GF-D8 (cell line): ENCODE results near the gene BCHE.

Experiments
- DNase-seq: peaks from one replicate; lab custom pipeline; 2025; lab: John Stamatoyannopoulos, UW

Gene BCHE

GRCh38 chr3:165749821-165750220, 87.4 kb downstream of the BCHE start:
- DNase-seq, result no peak

GRCh38 chr3:165749241-165749640, 88.0 kb downstream of the BCHE start:
- DNase-seq, result no peak

DNA sequence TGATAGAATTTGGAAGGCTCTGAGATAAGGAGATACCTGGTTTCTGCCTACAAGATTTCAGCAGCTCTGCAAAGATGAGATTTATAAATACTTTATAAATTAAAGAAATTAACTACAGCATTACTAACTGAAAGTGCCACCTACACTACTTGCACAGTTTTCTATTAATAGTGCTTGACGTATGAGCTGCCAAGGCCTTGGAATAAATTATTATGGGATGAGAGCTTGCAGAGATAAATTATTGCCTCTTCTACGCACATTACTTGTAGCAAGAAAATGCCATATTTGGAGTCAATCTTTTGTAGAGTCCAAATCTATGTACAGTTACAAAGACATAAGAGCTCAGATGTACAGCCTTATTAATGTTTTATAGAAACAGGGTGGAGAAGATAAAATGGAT, 89.1 kb downstream of the BCHE start:
- no peak for DNase-seq

DNA sequence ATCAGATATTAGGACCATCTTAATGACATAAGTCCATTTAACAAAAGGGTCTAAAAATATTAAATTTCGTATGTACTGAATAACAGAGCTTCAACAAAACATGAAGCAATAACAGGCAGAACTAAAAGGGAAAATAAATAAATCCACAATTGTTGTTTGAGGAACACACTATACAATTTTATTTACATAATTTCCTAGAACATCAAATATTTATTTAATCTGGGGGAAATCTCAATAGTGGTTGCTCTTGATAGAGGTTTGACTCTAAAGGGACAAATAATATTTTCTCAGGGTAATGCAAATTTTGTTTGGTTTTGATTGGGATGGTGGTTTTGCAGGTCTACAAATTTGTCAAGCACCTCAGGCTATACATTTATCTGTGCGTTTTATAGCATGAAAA, 90.3 kb downstream of the BCHE start:
- DNase-seq, result no peak

- no peak for DNase-seq
Observed at GRCh38 chr3:165744025-165744424, 93.2 kb downstream of the BCHE start.

GRCh38 chr3:165742351-165742750, 94.9 kb downstream of the BCHE start:
- DNase-seq, result no peak

GRCh38 chr3:165729756-165730155, 107.5 kb downstream of the BCHE start:
- DNase-seq, result no peak

DNA sequence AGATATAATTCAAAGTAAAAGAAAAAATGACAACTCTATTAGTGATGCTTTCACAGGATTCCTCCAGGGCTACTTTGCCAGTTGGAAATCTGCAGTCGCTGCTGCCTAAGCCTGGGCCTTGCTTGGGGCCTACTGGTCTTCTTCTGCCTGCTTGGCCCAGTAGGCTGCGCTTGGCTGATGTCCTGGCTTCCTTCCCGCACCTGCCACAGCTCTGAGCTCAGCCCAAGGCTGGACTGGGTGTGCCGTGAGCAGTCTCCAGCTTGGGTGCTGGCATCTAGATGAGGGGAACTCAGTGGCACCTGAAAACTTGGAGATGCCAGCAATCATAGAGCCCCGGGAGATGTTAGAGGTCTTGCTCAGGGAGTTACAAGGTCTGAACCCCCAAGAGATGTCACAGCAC, 108.3 kb downstream of the BCHE start:
- DNase-seq, result no peak

DNA sequence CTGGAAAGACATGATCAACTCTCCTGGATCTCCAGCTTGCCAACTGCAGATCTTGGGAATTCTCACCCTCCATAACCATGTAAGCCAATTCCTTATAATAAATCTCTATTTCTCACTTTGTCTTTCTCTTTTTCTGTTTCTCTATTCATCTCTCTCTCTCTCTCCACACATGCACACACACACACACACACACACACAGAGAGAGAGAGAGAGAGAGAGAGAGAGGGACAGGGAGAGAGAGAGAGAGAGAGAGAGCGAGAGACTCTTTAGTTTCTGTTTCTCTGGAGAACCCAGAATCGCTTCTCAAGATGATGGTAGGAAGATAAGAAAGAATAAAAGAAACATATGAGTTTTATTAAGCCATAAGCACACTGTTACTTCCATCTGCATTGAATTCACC, 111.9 kb downstream of the BCHE start:
- DNase-seq, result no peak
